Endometrium (tissue), 2 donors: ENCODE results near the gene B4GALNT3.

Experiments used
- FAIRE-seq: peaks from 2 replicates; lab custom pipeline; 2012; peaks lifted over from hg19 to GRCh38; lab: Jason Lieb, UNC
- donor health status: control.
- donor health status: control.

The B4GALNT3 gene

GRCh38 chr12:509500-509899 lies 49.8 kb downstream of the B4GALNT3 start:
- FAIRE-seq = no peak

- no peak for FAIRE-seq
These were observed 50.5 kb downstream of the B4GALNT3 start for GRCh38 chr12:510071-510825.

GRCh38 chr12:512933-513332 lies 53.2 kb downstream of the B4GALNT3 start:
- no peak for FAIRE-seq

GRCh38 chr12:513446-513845 lies 53.7 kb downstream of the B4GALNT3 start:
- no peak for FAIRE-seq

GRCh38 chr12:517538-517937 lies 57.8 kb downstream of the B4GALNT3 start:
- no peak for FAIRE-seq

- no peak for FAIRE-seq
These were observed 60.4 kb downstream of the B4GALNT3 start for GRCh38 chr12:520119-520518.

- no peak for FAIRE-seq
These were observed 63.1 kb downstream of the B4GALNT3 start for GRCh38 chr12:522692-523378.

GRCh38 chr12:524167-524951 lies 64.6 kb downstream of the B4GALNT3 start:
- no peak for FAIRE-seq

GRCh38 chr12:526089-526488 lies 66.3 kb downstream of the B4GALNT3 start:
- no peak for FAIRE-seq

- FAIRE-seq = no peak
These were observed 67.5 kb downstream of the B4GALNT3 start for GRCh38 chr12:527241-527640.

GRCh38 chr12:527729-528128 lies 68.0 kb downstream of the B4GALNT3 start:
- no peak for FAIRE-seq

GRCh38 chr12:530308-530707 lies 70.6 kb downstream of the B4GALNT3 start:
- no peak for FAIRE-seq

- FAIRE-seq = no peak
These were observed 71.1 kb downstream of the B4GALNT3 start for GRCh38 chr12:530821-531220.

GRCh38 chr12:531951-532585 lies 72.3 kb downstream of the B4GALNT3 start:
- FAIRE-seq = no peak

GRCh38 chr12:532908-533565 lies 73.3 kb downstream of the B4GALNT3 start:
- no peak for FAIRE-seq

GRCh38 chr12:533718-534117 lies 74.0 kb downstream of the B4GALNT3 start:
- FAIRE-seq = no peak

- no peak for FAIRE-seq
These were observed 74.5 kb downstream of the B4GALNT3 start for GRCh38 chr12:534216-534615.

- FAIRE-seq = no peak
These were observed 75.7 kb downstream of the B4GALNT3 start for GRCh38 chr12:535396-535795.

- no peak for FAIRE-seq
These were observed 77.1 kb downstream of the B4GALNT3 start for GRCh38 chr12:536751-537245.

GRCh38 chr12:537772-538171 lies 78.0 kb downstream of the B4GALNT3 start:
- no peak for FAIRE-seq

- FAIRE-seq = no peak
These were observed 79.2 kb downstream of the B4GALNT3 start for GRCh38 chr12:538731-539539.
